Liver (tissue), 9 donors: ENCODE data around the gene ITPKB. TPM values are rescaled to one million over a fixed set of nuclear protein-coding genes. Genes with fewer than 3 reads are reported as not detected.

ENCODE experiments used
- DNase-seq: peaks from one replicate; pipeline ENCODE4 v3.0.0-alpha.2; 2017; ENCODE audit warnings: low spot score
- H3K27ac ChIP-seq, 2 donors: one replicate each; pipeline ENCODE4 v1.7.0; 2013; ENCODE audit warnings: inconsistent platforms in 2 of 2, low read length in 2 of 2, control low read depth in 1 of 2, low read depth in 1 of 2, mild to moderate bottlenecking in 1 of 2
- H3K27me3 ChIP-seq, 4 donors: one replicate each; pipeline versions ENCODE4 v1.6.1 to v1.7.0; 2013; ENCODE audit warnings: low read length in 3 of 4, inconsistent platforms in 1 of 4, mild to moderate bottlenecking in 1 of 4, moderate library complexity in 1 of 4; ENCODE audit not compliant: control insufficient read depth in 4 of 4, insufficient read depth in 4 of 4
- H3K36me3 ChIP-seq, 4 donors: one replicate each; pipeline versions ENCODE4 v1.6.1 to v1.7.0; 2013; ENCODE audit warnings: low read length in 3 of 4, mild to moderate bottlenecking in 3 of 4, low read depth in 1 of 4, moderate library complexity in 1 of 4; ENCODE audit not compliant: control insufficient read depth in 4 of 4, insufficient read depth in 3 of 4
- H3K4me1 ChIP-seq, 4 donors: one replicate each; pipeline versions ENCODE4 v1.6.1 to v1.7.0; 2013; ENCODE audit warnings: low read length in 3 of 4, mild to moderate bottlenecking in 3 of 4, moderate library complexity in 1 of 4; ENCODE audit not compliant: control insufficient read depth in 4 of 4, insufficient read depth in 4 of 4
- H3K4me3 ChIP-seq, 3 donors: one replicate each; pipeline versions ENCODE4 v1.6.1 to v1.7.0; 2013; ENCODE audit warnings: low read length in 3 of 3, control low read depth in 1 of 3, low read depth in 1 of 3, mild to moderate bottlenecking in 1 of 3
- H3K9ac ChIP-seq, 2 donors: one replicate each; pipeline ENCODE4 v1.7.0; 2013; ENCODE audit warnings: low read length in 2 of 2, mild to moderate bottlenecking in 2 of 2, moderate library complexity in 2 of 2, control low read depth in 1 of 2, low read depth in 1 of 2
- H3K9me3 ChIP-seq, 4 donors: one replicate each; pipeline versions ENCODE4 v1.6.1 to v1.7.0; 2013; ENCODE audit warnings: low read length in 3 of 4; ENCODE audit not compliant: control insufficient read depth in 4 of 4
- EGR1 ChIP-seq, 2 donors: IDR thresholded peaks; 2 replicates each; pipeline ENCODE4 v1.6.1; 2016 to 2018; ENCODE audit warnings: antibody characterized with exemption in 2 of 2, low read depth in 2 of 2
- FOXA1 ChIP-seq: IDR thresholded peaks from 2 replicates; pipeline ENCODE4 v1.6.1; 2016; ENCODE audit warnings: antibody characterized with exemption
- FOXA2 ChIP-seq: IDR thresholded peaks from 2 replicates; pipeline ENCODE4 v1.6.1; 2016; ENCODE audit warnings: antibody characterized with exemption
- GABPA ChIP-seq, 2 donors: IDR thresholded peaks in 1 of 2; conservative IDR thresholded peaks in 1 of 2; 2 replicates each; pipeline ENCODE4 v1.6.1; 2016; ENCODE audit warnings: antibody characterized with exemption in 2 of 2, mild to moderate bottlenecking in 1 of 2, moderate library complexity in 1 of 2
- HNF4A ChIP-seq, 2 donors: conservative IDR thresholded peaks; 2 replicates each; pipeline ENCODE4 v1.6.1; 2016; ENCODE audit warnings: antibody characterized with exemption in 2 of 2, mild to moderate bottlenecking in 2 of 2
- HNF4G ChIP-seq: IDR thresholded peaks from 2 replicates; pipeline ENCODE4 v1.6.1; 2016; ENCODE audit warnings: antibody characterized with exemption
- JUND ChIP-seq, 2 donors: IDR thresholded peaks; 2 replicates each; pipeline ENCODE4 v1.6.1; 2016; ENCODE audit warnings: antibody characterized with exemption in 2 of 2
- NR2F2 ChIP-seq: IDR thresholded peaks from 2 replicates; pipeline ENCODE4 v1.6.1; 2016; ENCODE audit warnings: antibody characterized with exemption
- RAD21 ChIP-seq, 2 donors: IDR thresholded peaks; 2 replicates each; pipeline ENCODE4 v1.6.1; 2016; ENCODE audit warnings: antibody characterized with exemption in 2 of 2, mild to moderate bottlenecking in 2 of 2
- RXRA ChIP-seq, 2 donors: IDR thresholded peaks; 2 replicates each; pipeline ENCODE4 v1.6.1; 2017 to 2018; ENCODE audit warnings: antibody characterized with exemption in 2 of 2, mild to moderate bottlenecking in 1 of 2
- SP1 ChIP-seq: IDR thresholded peaks from 2 replicates; pipeline ENCODE4 v1.6.1; 2018; ENCODE audit warnings: antibody characterized with exemption, mild to moderate bottlenecking
- TAF1 ChIP-seq: conservative IDR thresholded peaks from 2 replicates; pipeline ENCODE4 v1.6.1; 2016; ENCODE audit warnings: antibody characterized with exemption, mild to moderate bottlenecking
- YY1 ChIP-seq: IDR thresholded peaks from 2 replicates; pipeline ENCODE4 v1.6.1; 2016; ENCODE audit warnings: antibody characterized with exemption, mild to moderate bottlenecking
- WGBS: extraction: QIAGEN DNeasy Blood & Tissue Kit; methylation state at CpG from one replicate; pipeline ENCODE4 v1.1.7; 2013; 5-methylcytosine and 5-hydroxymethylcytosine counted together
- polyA plus RNA-seq, 2 donors: library from polyadenylated mRNA; stranded (reverse) in 1 of 2; unstranded in 1 of 2; fragments of 200-250 nt in 1 of 2; fragments of >200 nt in 1 of 2; fragmentation: Nextera tagmentation in 1 of 2; extraction: Ambion mirVana in 1 of 2; gene quantifications; one replicate each; pipeline versions ENCODE4 v1.2.1 to v1.2.3, GENCODE V29; 2013 to 2015
- total RNA-seq, 2 donors: library from RNA; depleted of rRNA; stranded (reverse); fragments of >200 nt; gene quantifications; one replicate each; pipeline ENCODE4 v1.2.3, GENCODE V29; 2014
- TF ChIP-seq, protein P1 (sequence below): IDR thresholded peaks from 2 replicates; pipeline ENCODE4 v1.6.1; 2016; ENCODE audit warnings: antibody characterized with exemption
- TF ChIP-seq, protein P2 (sequence below): IDR thresholded peaks from 2 replicates; pipeline ENCODE4 v1.6.1; 2016; ENCODE audit warnings: antibody characterized with exemption
- TF ChIP-seq, protein P3 (sequence below): IDR thresholded peaks from 2 replicates; pipeline ENCODE4 v1.6.1; 2016; ENCODE audit warnings: antibody characterized with exemption
- TF ChIP-seq, protein P4 (sequence below): fragments of 150-350 bp; IDR thresholded peaks from 2 replicates; pipeline ENCODE4 v1.5.1; 2017; ENCODE audit warnings: improper control_type of control experiment, low read depth, low read length; ENCODE audit not compliant: missing input control
- TF ChIP-seq, protein P5 (sequence below): IDR thresholded peaks from 2 replicates; pipeline ENCODE4 v1.6.1; 2016; ENCODE audit warnings: antibody characterized with exemption, mild to moderate bottlenecking
- donor health status: healthy.
- donor health status: healthy.
- donor health status: healthy.
- donor health status: healthy.
- donor health status: healthy.

ITPKB gene
- total and polyA plus RNA-seq, 4 donors = 0.61 to 5.8 (median 3.7) TPM

DNA sequence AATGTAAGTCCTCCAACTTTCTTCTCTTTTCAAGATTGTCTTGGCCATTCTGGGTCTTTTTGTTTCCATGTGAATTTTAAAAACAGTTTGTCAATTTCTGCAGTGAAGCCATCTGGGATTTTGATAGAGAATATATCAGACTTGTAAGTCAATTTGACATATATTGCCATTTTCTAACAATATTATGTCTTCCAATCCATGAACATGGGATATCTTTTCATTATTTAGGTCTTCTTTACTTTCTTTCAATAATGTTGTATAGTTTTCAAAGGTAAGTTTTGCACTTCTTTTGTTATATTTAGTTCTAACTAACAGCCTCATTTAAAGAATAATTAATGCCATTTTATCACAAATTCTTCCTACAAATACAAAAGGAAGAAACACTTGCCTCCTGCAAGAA, 117.1 kb downstream of the ITPKB start:
- Histone ChIP-seq H3K27me3 (no peaks in the 10 kb centered on the region), H3K4me1 (peaks cover 0 to 2% (median 2%) of the 10 kb centered on the region in 4 donors), H3K9me3 (peaks cover 3% of the 10 kb centered on the region in 4 donors), H3K36me3 (no peaks in the 10 kb centered on the region), H3K27ac (no peak overlapping the region), H3K4me3 (no peak overlapping the region), H3K9ac (no peak overlapping the region)
- TF ChIP-seq EGR1 (IDR thresholded peaks at IDR 0.05; ENCODE audit: low read depth in 2 of 2) = no peak
- TF ChIP-seq, protein P1, sequence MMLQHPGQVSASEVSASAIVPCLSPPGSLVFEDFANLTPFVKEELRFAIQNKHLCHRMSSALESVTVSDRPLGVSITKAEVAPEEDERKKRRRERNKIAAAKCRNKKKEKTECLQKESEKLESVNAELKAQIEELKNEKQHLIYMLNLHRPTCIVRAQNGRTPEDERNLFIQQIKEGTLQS = no peak
- TF ChIP-seq, protein P2, sequence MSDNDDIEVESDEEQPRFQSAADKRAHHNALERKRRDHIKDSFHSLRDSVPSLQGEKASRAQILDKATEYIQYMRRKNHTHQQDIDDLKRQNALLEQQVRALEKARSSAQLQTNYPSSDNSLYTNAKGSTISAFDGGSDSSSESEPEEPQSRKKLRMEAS = no peak
- TF ChIP-seq RAD21 (IDR thresholded peaks at IDR 0.05) = no peak
- TF ChIP-seq, protein P3, sequence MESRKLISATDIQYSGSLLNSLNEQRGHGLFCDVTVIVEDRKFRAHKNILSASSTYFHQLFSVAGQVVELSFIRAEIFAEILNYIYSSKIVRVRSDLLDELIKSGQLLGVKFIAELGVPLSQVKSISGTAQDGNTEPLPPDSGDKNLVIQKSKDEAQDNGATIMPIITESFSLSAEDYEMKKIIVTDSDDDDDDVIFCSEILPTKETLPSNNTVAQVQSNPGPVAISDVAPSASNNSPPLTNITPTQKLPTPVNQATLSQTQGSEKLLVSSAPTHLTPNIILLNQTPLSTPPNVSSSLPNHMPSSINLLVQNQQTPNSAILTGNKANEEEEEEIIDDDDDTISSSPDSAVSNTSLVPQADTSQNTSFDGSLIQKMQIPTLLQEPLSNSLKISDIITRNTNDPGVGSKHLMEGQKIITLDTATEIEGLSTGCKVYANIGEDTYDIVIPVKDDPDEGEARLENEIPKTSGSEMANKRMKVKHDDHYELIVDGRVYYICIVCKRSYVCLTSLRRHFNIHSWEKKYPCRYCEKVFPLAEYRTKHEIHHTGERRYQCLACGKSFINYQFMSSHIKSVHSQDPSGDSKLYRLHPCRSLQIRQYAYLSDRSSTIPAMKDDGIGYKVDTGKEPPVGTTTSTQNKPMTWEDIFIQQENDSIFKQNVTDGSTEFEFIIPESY = no peak
- no peak for TF ChIP-seq FOXA1
- TF ChIP-seq GABPA (IDR thresholded peaks at IDR 0.05 in 1 of 2, conservative IDR thresholded peaks at IDR 0.05 in 1 of 2) = no peak
- no peak for TF ChIP-seq JUND (IDR thresholded peaks at IDR 0.05)
- no peak for TF ChIP-seq FOXA2
- TF ChIP-seq YY1 = no peak
- TF ChIP-seq, protein P4, sequence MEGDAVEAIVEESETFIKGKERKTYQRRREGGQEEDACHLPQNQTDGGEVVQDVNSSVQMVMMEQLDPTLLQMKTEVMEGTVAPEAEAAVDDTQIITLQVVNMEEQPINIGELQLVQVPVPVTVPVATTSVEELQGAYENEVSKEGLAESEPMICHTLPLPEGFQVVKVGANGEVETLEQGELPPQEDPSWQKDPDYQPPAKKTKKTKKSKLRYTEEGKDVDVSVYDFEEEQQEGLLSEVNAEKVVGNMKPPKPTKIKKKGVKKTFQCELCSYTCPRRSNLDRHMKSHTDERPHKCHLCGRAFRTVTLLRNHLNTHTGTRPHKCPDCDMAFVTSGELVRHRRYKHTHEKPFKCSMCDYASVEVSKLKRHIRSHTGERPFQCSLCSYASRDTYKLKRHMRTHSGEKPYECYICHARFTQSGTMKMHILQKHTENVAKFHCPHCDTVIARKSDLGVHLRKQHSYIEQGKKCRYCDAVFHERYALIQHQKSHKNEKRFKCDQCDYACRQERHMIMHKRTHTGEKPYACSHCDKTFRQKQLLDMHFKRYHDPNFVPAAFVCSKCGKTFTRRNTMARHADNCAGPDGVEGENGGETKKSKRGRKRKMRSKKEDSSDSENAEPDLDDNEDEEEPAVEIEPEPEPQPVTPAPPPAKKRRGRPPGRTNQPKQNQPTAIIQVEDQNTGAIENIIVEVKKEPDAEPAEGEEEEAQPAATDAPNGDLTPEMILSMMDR = no peak
- TF ChIP-seq TAF1 = no peak
- TF ChIP-seq NR2F2 = no peak
- DNase-seq = no peak

DNA sequence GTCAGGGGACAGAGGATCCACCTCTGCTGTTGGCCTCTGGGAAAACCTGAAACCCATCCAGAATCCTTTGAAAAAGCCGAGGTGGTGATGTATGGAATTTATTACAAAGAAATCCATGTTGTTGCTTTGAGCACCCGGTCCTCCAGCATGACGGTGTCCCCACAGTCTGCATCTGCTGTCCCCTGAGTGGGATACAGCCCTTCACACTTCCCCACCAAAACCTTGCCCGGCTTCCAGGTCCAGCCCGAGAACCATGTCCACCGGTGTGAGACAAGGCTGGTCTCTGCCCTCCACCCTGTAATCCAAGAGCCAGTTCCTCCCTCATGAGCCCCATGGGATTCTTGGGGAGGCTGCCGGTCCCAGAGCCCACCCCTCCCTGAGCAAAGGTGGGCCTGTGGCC, 120.1 kb downstream of the ITPKB start:
- TF ChIP-seq FOXA1 (no peak), FOXA2 (no peak), RAD21 (IDR thresholded peaks at IDR 0.05) (no peak), YY1 (no peak), EGR1 (IDR thresholded peaks at IDR 0.05; ENCODE audit: low read depth in 2 of 2) (no peak), SP1 (no peak), JUND (IDR thresholded peaks at IDR 0.05) (no peak), HNF4A (conservative IDR thresholded peaks at IDR 0.05) (no peak), RXRA (IDR thresholded peaks at IDR 0.05) (no peak), GABPA (IDR thresholded peaks at IDR 0.05 in 1 of 2, conservative IDR thresholded peaks at IDR 0.05 in 1 of 2) (no peak), TAF1 (no peak), NR2F2 (no peak), HNF4G (no peak)
- TF ChIP-seq, protein P2 = no peak
- TF ChIP-seq, protein P1 = no peak
- TF ChIP-seq, protein P3 = no peak
- TF ChIP-seq, protein P5, sequence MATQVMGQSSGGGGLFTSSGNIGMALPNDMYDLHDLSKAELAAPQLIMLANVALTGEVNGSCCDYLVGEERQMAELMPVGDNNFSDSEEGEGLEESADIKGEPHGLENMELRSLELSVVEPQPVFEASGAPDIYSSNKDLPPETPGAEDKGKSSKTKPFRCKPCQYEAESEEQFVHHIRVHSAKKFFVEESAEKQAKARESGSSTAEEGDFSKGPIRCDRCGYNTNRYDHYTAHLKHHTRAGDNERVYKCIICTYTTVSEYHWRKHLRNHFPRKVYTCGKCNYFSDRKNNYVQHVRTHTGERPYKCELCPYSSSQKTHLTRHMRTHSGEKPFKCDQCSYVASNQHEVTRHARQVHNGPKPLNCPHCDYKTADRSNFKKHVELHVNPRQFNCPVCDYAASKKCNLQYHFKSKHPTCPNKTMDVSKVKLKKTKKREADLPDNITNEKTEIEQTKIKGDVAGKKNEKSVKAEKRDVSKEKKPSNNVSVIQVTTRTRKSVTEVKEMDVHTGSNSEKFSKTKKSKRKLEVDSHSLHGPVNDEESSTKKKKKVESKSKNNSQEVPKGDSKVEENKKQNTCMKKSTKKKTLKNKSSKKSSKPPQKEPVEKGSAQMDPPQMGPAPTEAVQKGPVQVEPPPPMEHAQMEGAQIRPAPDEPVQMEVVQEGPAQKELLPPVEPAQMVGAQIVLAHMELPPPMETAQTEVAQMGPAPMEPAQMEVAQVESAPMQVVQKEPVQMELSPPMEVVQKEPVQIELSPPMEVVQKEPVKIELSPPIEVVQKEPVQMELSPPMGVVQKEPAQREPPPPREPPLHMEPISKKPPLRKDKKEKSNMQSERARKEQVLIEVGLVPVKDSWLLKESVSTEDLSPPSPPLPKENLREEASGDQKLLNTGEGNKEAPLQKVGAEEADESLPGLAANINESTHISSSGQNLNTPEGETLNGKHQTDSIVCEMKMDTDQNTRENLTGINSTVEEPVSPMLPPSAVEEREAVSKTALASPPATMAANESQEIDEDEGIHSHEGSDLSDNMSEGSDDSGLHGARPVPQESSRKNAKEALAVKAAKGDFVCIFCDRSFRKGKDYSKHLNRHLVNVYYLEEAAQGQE = no peak
- TF ChIP-seq, protein P4 = no peak

More for the DNA sequence above, 120.1 kb downstream of the ITPKB start:
- 89% methylated on average over 7 of the region's 7 CpGs for WGBS
- H3K4me1 ChIP-seq = no peaks in the 10 kb centered on the region
- DNase-seq = no peak
- no peak overlapping the region for H3K9ac ChIP-seq
- no peak overlapping the region for H3K4me3 ChIP-seq
- no peaks in the 10 kb centered on the region for H3K27me3 ChIP-seq
- no peak overlapping the region for H3K27ac ChIP-seq
- peaks cover 3 to 6% (median 3%) of the 10 kb centered on the region in 4 donors for H3K9me3 ChIP-seq
- H3K36me3 ChIP-seq = no peaks in the 10 kb centered on the region
